SU-DHL-6 (cell line): ENCODE data around the gene MSANTD3.
"Not testable (repeated sequence)": the region's sequence is repeated elsewhere in the genome, so short reads cannot be mapped to it uniquely, and the experiment has no call there.

ENCODE experiments used
- EZH2phosphoT487 ChIP-seq: fragments of 200-600 bp; sonication (generic), shearing (Covaris generic); conservative IDR thresholded peaks from 2 replicates; pipeline ENCODE4 v1.6.1; 2018; ENCODE audit warnings: mild to moderate bottlenecking, antibody characterized with exemption, low read length, moderate library complexity, mixed read lengths
- TF ChIP-seq, protein P1 (sequence below): fragments of 200-600 bp; sonication (generic); IDR thresholded peaks from one replicate; pipeline ENCODE4 v1.5.1; 2017; ENCODE audit warnings: antibody characterized with exemption, mild to moderate bottlenecking, low read length, moderate library complexity; ENCODE audit not compliant: insufficient read depth, poor library complexity, severe bottlenecking

DNA sequence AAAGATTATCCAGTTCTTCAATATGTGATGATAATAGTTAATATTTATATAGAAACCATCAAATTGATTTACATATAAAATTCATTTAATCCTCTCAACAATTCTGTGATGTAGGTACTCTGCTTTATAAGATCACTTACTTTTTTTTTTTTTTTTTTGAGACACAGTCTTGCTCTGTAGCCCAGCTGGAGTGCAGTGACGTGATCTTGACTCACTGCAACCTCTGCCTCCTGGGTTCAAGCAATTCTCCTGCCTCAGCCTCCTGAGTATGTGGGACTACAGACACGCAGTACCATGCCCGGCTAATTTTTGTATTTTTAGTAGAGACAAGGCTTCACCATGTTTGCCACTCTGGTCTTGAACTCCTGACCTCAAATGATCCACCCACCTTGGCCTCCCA is 5.8 kb upstream of the MSANTD3 start:
- TF ChIP-seq, protein P1, sequence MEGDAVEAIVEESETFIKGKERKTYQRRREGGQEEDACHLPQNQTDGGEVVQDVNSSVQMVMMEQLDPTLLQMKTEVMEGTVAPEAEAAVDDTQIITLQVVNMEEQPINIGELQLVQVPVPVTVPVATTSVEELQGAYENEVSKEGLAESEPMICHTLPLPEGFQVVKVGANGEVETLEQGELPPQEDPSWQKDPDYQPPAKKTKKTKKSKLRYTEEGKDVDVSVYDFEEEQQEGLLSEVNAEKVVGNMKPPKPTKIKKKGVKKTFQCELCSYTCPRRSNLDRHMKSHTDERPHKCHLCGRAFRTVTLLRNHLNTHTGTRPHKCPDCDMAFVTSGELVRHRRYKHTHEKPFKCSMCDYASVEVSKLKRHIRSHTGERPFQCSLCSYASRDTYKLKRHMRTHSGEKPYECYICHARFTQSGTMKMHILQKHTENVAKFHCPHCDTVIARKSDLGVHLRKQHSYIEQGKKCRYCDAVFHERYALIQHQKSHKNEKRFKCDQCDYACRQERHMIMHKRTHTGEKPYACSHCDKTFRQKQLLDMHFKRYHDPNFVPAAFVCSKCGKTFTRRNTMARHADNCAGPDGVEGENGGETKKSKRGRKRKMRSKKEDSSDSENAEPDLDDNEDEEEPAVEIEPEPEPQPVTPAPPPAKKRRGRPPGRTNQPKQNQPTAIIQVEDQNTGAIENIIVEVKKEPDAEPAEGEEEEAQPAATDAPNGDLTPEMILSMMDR: not testable (repeated sequence)
- not testable (repeated sequence) for TF ChIP-seq EZH2phosphoT487
